ENCODE measurements around the gene LRRC75A. TPM values are rescaled to one million over a fixed set of nuclear protein-coding genes. Genes with fewer than 3 reads are reported as not detected.
"Not testable (repeated sequence)": the region's sequence is repeated elsewhere in the genome, so short reads cannot be mapped to it uniquely, and the experiment has no call there.

Gene LRRC75A
- total and polyA plus RNA-seq, 7 donors = 0.20 to 0.69 (median 0.30) TPM

DNA sequence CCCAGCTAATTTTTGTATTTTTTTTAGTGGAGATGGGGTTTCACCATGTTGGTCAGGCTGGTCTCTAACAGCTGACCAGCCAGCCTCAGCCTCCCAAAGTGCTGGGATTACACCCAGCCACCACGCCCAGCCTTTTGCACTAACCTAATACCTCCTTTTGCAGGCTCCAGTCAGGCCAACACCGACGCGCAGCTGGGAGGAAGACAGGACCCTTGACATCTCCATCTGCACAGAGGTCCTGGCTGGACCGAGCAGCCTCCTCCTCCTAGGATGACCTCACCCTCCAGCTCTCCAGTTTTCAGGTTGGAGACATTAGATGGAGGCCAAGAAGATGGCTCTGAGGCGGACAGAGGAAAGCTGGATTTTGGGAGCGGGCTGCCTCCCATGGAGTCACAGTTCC is 74.6 kb downstream of the LRRC75A start:
- DNase-seq = peak in 1 of 2 donors; percentile 25
- Histone ChIP-seq H3K4me3 (no peak overlapping the region), H3K27ac (peak overlapping the region; percentile 7), H3K27me3 (ENCODE audit: insufficient read depth in 3 of 3, low read length in 2 of 3) (no peaks in the 10 kb centered on the region), H3K9me3 (no peaks in the 10 kb centered on the region), H3K4me1 (no peaks in the 10 kb centered on the region), H3K36me3 (ENCODE audit: insufficient read depth in 1 of 2, low read depth in 1 of 2) (peaks cover 0 to 1% of the 10 kb centered on the region in 2 donors)
- TF ChIP-seq, protein P1, sequence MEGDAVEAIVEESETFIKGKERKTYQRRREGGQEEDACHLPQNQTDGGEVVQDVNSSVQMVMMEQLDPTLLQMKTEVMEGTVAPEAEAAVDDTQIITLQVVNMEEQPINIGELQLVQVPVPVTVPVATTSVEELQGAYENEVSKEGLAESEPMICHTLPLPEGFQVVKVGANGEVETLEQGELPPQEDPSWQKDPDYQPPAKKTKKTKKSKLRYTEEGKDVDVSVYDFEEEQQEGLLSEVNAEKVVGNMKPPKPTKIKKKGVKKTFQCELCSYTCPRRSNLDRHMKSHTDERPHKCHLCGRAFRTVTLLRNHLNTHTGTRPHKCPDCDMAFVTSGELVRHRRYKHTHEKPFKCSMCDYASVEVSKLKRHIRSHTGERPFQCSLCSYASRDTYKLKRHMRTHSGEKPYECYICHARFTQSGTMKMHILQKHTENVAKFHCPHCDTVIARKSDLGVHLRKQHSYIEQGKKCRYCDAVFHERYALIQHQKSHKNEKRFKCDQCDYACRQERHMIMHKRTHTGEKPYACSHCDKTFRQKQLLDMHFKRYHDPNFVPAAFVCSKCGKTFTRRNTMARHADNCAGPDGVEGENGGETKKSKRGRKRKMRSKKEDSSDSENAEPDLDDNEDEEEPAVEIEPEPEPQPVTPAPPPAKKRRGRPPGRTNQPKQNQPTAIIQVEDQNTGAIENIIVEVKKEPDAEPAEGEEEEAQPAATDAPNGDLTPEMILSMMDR (IDR thresholded peaks at IDR 0.05) = no peak
- ATAC-seq = no peak
- WGBS, 3 donors = 48 to 65% (median 58%) methylated on average over 7 of the region's 7 CpGs
- intact Hi-C loops (cut with DNase I) = no loop called here

DNA sequence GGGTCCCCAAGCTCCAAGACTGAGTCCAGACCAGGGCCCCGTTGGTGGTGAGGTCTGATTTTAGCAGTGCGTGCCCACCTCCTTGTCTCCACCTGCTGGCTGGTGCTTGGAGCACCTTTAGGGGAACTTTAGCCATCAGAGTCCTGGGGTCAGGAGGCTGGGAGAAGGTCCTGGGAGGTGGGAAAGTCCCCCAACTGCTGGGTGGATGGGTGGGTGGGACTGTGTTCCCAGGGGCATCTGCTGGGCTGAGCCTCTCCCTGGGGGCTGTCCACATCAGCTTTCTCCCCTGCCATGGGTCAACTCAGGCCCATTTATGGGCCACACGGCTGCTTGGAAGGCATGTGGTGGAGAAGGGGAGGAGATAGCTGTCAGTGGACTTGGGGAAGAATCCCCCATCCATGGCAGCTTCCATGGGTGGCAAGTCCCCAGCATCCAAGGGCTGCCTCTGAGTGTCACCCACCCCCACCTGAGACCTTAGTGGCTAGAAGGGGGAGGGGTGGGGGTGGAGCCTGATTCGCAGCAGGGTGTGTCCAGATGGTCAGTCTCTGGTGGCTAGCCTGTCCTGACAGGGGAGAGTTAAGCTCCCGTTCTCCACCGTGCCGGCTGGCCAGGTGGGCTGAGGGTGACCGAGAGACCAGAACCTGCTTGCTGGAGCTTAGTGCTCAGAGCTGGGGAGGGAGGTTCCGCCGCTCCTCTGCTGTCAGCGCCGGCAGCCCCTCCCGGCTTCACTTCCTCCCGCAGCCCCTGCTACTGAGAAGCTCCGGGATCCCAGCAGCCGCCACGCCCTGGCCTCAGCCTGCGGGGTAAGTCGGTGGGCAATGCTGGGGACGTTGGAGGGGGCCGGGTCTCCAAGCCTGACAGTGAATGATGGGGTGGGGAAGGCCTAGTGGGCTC is 76.7 kb downstream of the LRRC75A start, which contains the start of gene TRPV2:
TSS of gene TRPV2 (plus strand) at position 541 of the 894 bp plus-strand sequence. CDS start 2,098 bp downstream, outside the sequence.
- ATAC-seq = peak; percentile 41 to 73 (median 72)
- TF ChIP-seq, protein P1 (IDR thresholded peaks at IDR 0.05) = peak; percentile 39
- DNase-seq = peak in 1 of 2 donors; percentile 56
- Histone ChIP-seq H3K4me1 (no peaks in the 10 kb centered on the region), H3K9me3 (no peaks in the 10 kb centered on the region), H3K4me3 (peak within 1 kb of the TSS; percentile 67), H3K36me3 (ENCODE audit: insufficient read depth in 1 of 2, low read depth in 1 of 2) (no peaks in the 10 kb centered on the region), H3K27ac (peak within 1 kb of the TSS; percentile 71), H3K27me3 (ENCODE audit: insufficient read depth in 3 of 3, low read length in 2 of 3) (no peaks in the 10 kb centered on the region)
- intact Hi-C loops (cut with DNase I) = loop anchor here in 1 of 2 donors (2.0 kb wide), 1 partner anchor 28 kb away; no protein-coding TSS in a partner anchor
- WGBS, 3 donors = 15 to 28% (median 22%) methylated on average over 18 to 21 of the region's 21 CpGs

DNA sequence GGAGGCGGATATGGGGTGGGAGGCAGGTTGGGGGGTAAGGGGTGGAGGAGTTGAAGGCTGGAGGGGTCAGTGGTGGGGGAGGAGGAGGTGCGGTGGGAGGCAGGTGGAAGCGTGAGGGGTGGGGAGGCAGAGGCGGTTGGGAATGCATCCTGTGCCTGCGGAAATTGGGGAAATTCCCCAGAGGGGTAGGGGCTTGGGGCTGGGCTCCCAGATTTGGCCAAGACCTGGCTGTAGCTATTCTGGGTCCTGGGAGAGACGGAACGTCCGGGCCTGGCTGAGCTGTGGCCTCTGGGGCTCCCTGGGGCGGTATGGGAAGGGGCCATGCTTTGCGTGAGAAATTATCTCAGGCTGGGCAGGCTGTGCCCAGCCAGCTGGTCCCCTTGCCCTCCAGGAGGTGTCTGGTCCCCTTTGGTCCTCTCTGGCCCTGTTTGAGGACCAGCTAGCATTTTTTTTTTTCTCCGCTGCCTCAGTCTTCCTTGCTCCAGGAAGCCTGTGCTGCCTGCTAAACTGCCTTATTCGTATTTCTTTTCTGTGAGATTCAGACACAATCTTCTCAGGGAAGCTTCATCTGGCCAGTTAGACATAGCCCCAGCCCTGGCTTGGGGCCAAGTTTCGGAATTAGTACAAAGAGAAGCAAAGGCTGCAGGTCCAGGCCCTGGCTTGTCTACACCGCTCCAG is 83.9 kb downstream of the LRRC75A start:
- WGBS, 3 donors = 25 to 31% (median 29%) methylated on average over 8 to 14 of the region's 14 CpGs
- Histone ChIP-seq H3K27me3 (ENCODE audit: insufficient read depth in 3 of 3, low read length in 2 of 3) (peaks cover 0 to 25% (median 8%) of the 10 kb centered on the region in 3 donors), H3K9me3 (no peaks in the 10 kb centered on the region), H3K4me1 (no peaks in the 10 kb centered on the region), H3K36me3 (ENCODE audit: insufficient read depth in 1 of 2, low read depth in 1 of 2) (no peaks in the 10 kb centered on the region), H3K4me3 (peak overlapping the region; percentile 32), H3K27ac (peak overlapping the region; percentile 56)
- intact Hi-C loops (cut with DNase I) = no loop called here
- TF ChIP-seq, protein P1 (IDR thresholded peaks at IDR 0.05) = no peak
- ATAC-seq (peak in 3 of 4 donors; percentile 30 to 54 (median 43)), DNase-seq (peak; percentile 62 to 75)

DNA sequence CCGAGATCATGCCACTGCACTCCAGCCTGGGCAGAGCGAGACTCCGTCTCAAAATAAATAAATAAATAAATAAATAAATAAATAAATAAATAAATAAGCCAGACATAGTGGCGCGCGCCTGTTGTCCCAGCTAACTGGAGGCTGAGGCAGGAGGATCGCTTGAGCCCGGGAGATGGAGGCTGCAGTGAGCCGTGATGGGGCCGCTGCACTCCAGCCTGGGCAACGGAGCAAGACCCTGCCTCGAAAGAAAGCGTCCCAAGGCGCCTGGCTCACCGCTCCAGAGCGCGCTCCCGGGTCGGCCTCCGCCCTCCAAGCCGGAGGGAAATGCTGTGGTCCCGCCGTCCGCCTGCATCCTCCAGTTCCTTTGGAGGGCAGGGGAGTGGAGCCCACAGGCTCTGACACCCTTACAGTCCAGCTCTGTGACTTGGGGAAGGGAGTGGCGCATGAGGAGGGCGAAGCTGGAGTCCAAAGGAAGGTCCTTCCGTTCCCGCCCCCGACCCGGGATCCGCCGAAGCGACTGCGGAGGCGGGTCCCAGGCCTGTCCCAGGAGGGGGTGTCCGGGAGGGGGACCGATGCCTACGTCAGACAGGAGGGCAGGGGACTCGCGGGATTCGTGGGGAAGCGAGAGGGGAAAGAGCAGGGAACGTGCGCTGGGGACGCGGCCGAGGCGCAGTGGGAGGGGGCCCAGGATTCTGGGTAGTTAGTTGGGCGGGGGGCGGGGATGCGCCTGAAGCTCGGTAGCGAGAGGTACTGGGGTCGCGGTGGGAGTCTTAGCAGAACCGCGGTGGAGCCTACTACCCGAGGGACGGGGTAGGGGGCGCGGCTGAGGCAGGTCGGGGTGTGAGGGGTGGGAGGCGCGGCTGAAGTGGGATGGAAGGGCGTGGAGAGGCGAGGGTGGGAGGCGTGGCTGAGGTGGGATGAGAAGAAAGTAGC is 85.0 kb downstream of the LRRC75A start:
- H3K27ac ChIP-seq = peak overlapping the region; percentile 60
- intact Hi-C loops (cut with DNase I) = no loop called here
- ATAC-seq = peak; percentile 21 to 65 (median 48)
- DNase-seq = peak; percentile 47 to 67
- 6 to 10% (median 9%) methylated on average over 61 to 67 of the region's 67 CpGs for WGBS, 3 donors
- H3K9me3 ChIP-seq = no peaks in the 10 kb centered on the region
- peak overlapping the region; percentile 67 for H3K4me3 ChIP-seq
- H3K27me3 ChIP-seq (ENCODE audit: insufficient read depth in 3 of 3, low read length in 2 of 3) = peaks cover 0 to 25% (median 8%) of the 10 kb centered on the region in 3 donors
- no peaks in the 10 kb centered on the region for H3K36me3 ChIP-seq (ENCODE audit: insufficient read depth in 1 of 2, low read depth in 1 of 2)
- H3K4me1 ChIP-seq = no peaks in the 10 kb centered on the region
- TF ChIP-seq, protein P1 (IDR thresholded peaks at IDR 0.05) = no peak

DNA sequence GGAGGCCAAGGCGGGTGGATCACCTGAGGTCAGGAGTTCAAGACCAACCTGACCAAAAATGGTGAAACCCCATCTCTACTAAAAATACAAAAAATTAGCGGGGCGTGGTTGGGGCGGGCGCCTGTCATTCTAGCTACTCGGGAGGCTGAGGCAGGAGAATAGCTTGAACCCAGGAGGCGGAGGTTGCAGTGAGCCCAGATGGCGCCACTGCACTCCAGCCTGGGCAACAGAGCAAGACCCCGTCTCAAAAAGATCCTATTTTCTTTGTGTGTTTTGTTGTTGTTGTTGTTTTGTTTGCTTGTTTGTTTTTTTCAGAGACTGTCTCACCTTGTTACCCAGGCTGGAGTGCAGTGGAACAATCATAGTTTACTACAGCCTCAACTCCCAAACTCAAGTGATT is 88.1 kb downstream of the LRRC75A start:
- H3K4me3 ChIP-seq; ATAC-seq; H3K4me1 ChIP-seq; intact Hi-C loops (cut with DNase I); H3K36me3 ChIP-seq (ENCODE audit: insufficient read depth in 1 of 2, low read depth in 1 of 2); H3K27ac ChIP-seq; H3K9me3 ChIP-seq: not testable (repeated sequence)
- DNase-seq = peak in 1 of 2 donors; percentile 8
- peaks cover 0 to 25% (median 8%) of the 10 kb centered on the region in 3 donors for H3K27me3 ChIP-seq (ENCODE audit: insufficient read depth in 3 of 3, low read length in 2 of 3)
- WGBS, 3 donors = 95 to 97% (median 95%) methylated on average over 9 of the region's 9 CpGs

Data from psoas muscle (tissue), 8 donors.